Right atrium auricular region (tissue), 2 donors: ENCODE data around the gene C15orf40. TPM values are rescaled to one million over a fixed set of nuclear protein-coding genes. Genes with fewer than 3 reads are reported as not detected.

Experiments used
- DNase-seq: peaks from one replicate; pipeline ENCODE4 v3.0.0-alpha.2; 2019; ENCODE audit warnings: low spot score
- H3K27ac ChIP-seq, 2 donors: fragments of 200-600 bp; sonication (generic); 1 replicate in 1 of 2; 2 replicates in 1 of 2; pipeline ENCODE4 v1.5.1; 2016 to 2019
- H3K27me3 ChIP-seq, 2 donors: fragments of 200-600 bp; sonication (generic); one replicate each; pipeline versions ENCODE4 v1.5.1 to v1.6.0; 2017 to 2019
- H3K36me3 ChIP-seq: fragments of 200-600 bp; sonication (generic); one replicate; pipeline ENCODE4 v1.5.1; 2016
- H3K4me1 ChIP-seq, 2 donors: fragments of 200-600 bp; sonication (generic); one replicate each; pipeline versions ENCODE4 v1.5.1 to v1.6.0; 2017 to 2019
- H3K4me3 ChIP-seq, 2 donors: fragments of 200-600 bp; sonication (generic); 1 replicate in 1 of 2; 2 replicates in 1 of 2; pipeline ENCODE4 v1.5.1; 2017 to 2019; ENCODE audit warnings: mild to moderate bottlenecking in 1 of 2, moderate library complexity in 1 of 2
- H3K9me3 ChIP-seq, 2 donors: fragments of 200-600 bp; sonication (generic); one replicate each; pipeline ENCODE4 v1.5.1; 2019
- CTCF ChIP-seq, 2 donors: fragments of 200-600 bp; sonication (generic); IDR thresholded peaks; one replicate each; pipeline ENCODE4 v1.5.1; 2019; ENCODE audit warnings: antibody characterized with exemption in 2 of 2
- total RNA-seq, 2 donors: library from RNA; depleted of rRNA; stranded (reverse); fragments of >200 nt; gene quantifications; one replicate each; pipeline ENCODE4 v1.1.0, GENCODE V29; 2016

The C15orf40 gene
- total RNA-seq, result 1 to 10 TPM; 5.9 to 9.4 TPM

- no peaks in the 10 kb centered on the region for H3K27me3 ChIP-seq
These were observed at the start of gene C15orf40 for GRCh38 chr15:83011271-83012075. TSS of gene C15orf40 (minus strand) at chr15:83011639. CDS start at chr15:83011607, 32 bp downstream.

GRCh38 chr15:83057696-83058376 lies 46.4 kb upstream of the C15orf40 start:
- H3K27ac ChIP-seq, result peak overlapping the region in 1 of 2 donors; percentile 66
- H3K36me3 ChIP-seq, result peaks cover 27% of the 10 kb centered on the region
- no peaks in the 10 kb centered on the region for H3K9me3 ChIP-seq
- H3K27me3 ChIP-seq, result no peaks in the 10 kb centered on the region
- no peak overlapping the region for H3K4me3 ChIP-seq
- H3K4me1 ChIP-seq, result peaks cover 0 to 46% of the 10 kb centered on the region in 2 donors
- no peak for DNase-seq
- no peak for TF ChIP-seq CTCF (IDR thresholded peaks at IDR 0.05)

More at GRCh38 chr15:83011271-83012075, at the start of gene C15orf40:
- peak; percentile 26 to 71 for TF ChIP-seq CTCF (IDR thresholded peaks at IDR 0.05)
- Histone ChIP-seq H3K4me1 (peaks cover 0 to 18% of the 10 kb centered on the region in 2 donors), H3K36me3 (peaks cover 22% of the 10 kb centered on the region), H3K9me3 (no peaks in the 10 kb centered on the region), H3K4me3 (peak within 1 kb of the TSS; percentile 86 to 91), H3K27ac (peak within 1 kb of the TSS; percentile 68 to 77)
- DNase-seq, result peak; percentile 89

- H3K4me3 ChIP-seq, result no peak overlapping the region
- no peak for TF ChIP-seq CTCF (IDR thresholded peaks at IDR 0.05)
- peaks cover 0 to 38% of the 10 kb centered on the region in 2 donors for H3K4me1 ChIP-seq
- no peaks in the 10 kb centered on the region for H3K27me3 ChIP-seq
- H3K27ac ChIP-seq, result peak overlapping the region in 1 of 2 donors; percentile 66
- DNase-seq, result no peak
- peaks cover 27% of the 10 kb centered on the region for H3K36me3 ChIP-seq
- H3K9me3 ChIP-seq, result no peaks in the 10 kb centered on the region
These were observed 45.6 kb upstream of the C15orf40 start for GRCh38 chr15:83057002-83057401.

- peaks cover 32% of the 10 kb centered on the region for H3K36me3 ChIP-seq
- H3K27ac ChIP-seq, result no peak overlapping the region
- DNase-seq, result no peak
- no peaks in the 10 kb centered on the region for H3K27me3 ChIP-seq
- H3K9me3 ChIP-seq, result no peaks in the 10 kb centered on the region
- H3K4me1 ChIP-seq, result peaks cover 0 to 19% of the 10 kb centered on the region in 2 donors
- no peak overlapping the region for H3K4me3 ChIP-seq
- TF ChIP-seq CTCF (IDR thresholded peaks at IDR 0.05), result no peak
These were observed 41.7 kb upstream of the C15orf40 start for GRCh38 chr15:83053151-83053550.

GRCh38 chr15:83046558-83047127 lies 35.2 kb upstream of the C15orf40 start:
- Histone ChIP-seq H3K9me3 (no peaks in the 10 kb centered on the region), H3K27ac (no peak overlapping the region), H3K27me3 (no peaks in the 10 kb centered on the region), H3K4me3 (no peak overlapping the region), H3K36me3 (peaks cover 30% of the 10 kb centered on the region), H3K4me1 (peaks cover 0 to 22% of the 10 kb centered on the region in 2 donors)
- TF ChIP-seq CTCF (IDR thresholded peaks at IDR 0.05), result no peak
- no peak for DNase-seq
